Activated CD8-positive, alpha-beta memory T cell treated with anti-CD3 and anti-CD28 coated beads, Interleukin-2, amount 10 ng/mL, durations not matched to agents 7 days and 5 days (primary cell): Measurements from ENCODE around the gene PPM1H. TPM values are rescaled to one million over a fixed set of nuclear protein-coding genes. Genes with fewer than 3 reads are reported as not detected.

ENCODE experiments used
- ATAC-seq: fragments of 150-1000 bp; cut with Tn5 transposase; one replicate; pipeline ENCODE4 v1.10.0; 2021; ENCODE audit warnings: moderate library complexity
- CTCF ChIA-PET: fragments of 350-600 bp; sonication (Branson Sonifier 250); formaldehyde crosslinking; loops from one replicate; lab custom pipeline; 2021; ENCODE audit warnings: antibody characterized with exemption; lab: Charles Lee
- DNase-seq: peaks from one replicate; pipeline ENCODE4 v3.0.0-alpha.2; 2020
- H3K27ac Mint-ChIP-seq: one replicate; pipeline ENCODE4 v1.8.0; 2021; ENCODE audit warnings: mild to moderate bottlenecking, mixed read lengths
- H3K27me3 Mint-ChIP-seq: one replicate; pipeline ENCODE4 v1.8.0; 2021; ENCODE audit warnings: mixed read lengths
- H3K36me3 Mint-ChIP-seq: one replicate; pipeline ENCODE4 v1.8.0; 2021; ENCODE audit warnings: mild to moderate bottlenecking, mixed read lengths
- H3K4me1 Mint-ChIP-seq: one replicate; pipeline ENCODE4 v1.8.0; 2021; ENCODE audit warnings: mixed read lengths
- H3K4me3 Mint-ChIP-seq: one replicate; pipeline ENCODE4 v1.8.0; 2021; ENCODE audit warnings: mild to moderate bottlenecking, moderate library complexity, mixed read lengths
- H3K9me3 Mint-ChIP-seq: one replicate; pipeline ENCODE4 v1.8.0; 2022; ENCODE audit warnings: low read depth, mixed read lengths
- total RNA-seq, 2 experiments: library from RNA; stranded (reverse); gene quantifications; one replicate each; pipeline ENCODE4 v1.2.3, GENCODE V29; 2021

Gene PPM1H
- total RNA-seq, 2 experiments from 2014 or later: 0.32 to 0.68 TPM

GRCh38 chr12:62783881-62784280 lies 151.1 kb downstream of the PPM1H start:
- Mint-ChIP-seq H3K36me3 (no peaks in the 10 kb centered on the region), H3K27ac (no peak overlapping the region), H3K4me3 (no peak overlapping the region), H3K27me3 (no peaks in the 10 kb centered on the region), H3K4me1 (peaks cover 13% of the 10 kb centered on the region), H3K9me3 (no peaks in the 10 kb centered on the region)
- CTCF ChIA-PET: interaction anchor here (1.3 to 2.9 kb wide), 4 partner anchors 10 to 347 kb away, joined by 4 to 9 read pairs (median 4); no protein-coding TSS in a partner anchor
- ATAC-seq: no peak
- DNase-seq: no peak

- H3K4me3 Mint-ChIP-seq: no peak overlapping the region
- CTCF ChIA-PET: interaction anchor here (1.0 to 1.6 kb wide), 2 partner anchors 13 to 199 kb away, joined by 3 to 6 read pairs; no protein-coding TSS in a partner anchor
- ATAC-seq (no peak), DNase-seq (no peak)
- no peaks in the 10 kb centered on the region for H3K9me3 Mint-ChIP-seq
- no peaks in the 10 kb centered on the region for H3K36me3 Mint-ChIP-seq
- no peak overlapping the region for H3K27ac Mint-ChIP-seq
- H3K4me1 Mint-ChIP-seq: peaks cover 8% of the 10 kb centered on the region
- no peaks in the 10 kb centered on the region for H3K27me3 Mint-ChIP-seq
Measured at GRCh38 chr12:62781136-62781880, 153.6 kb downstream of the PPM1H start.

GRCh38 chr12:62779488-62779887 lies 155.5 kb downstream of the PPM1H start:
- H3K27ac Mint-ChIP-seq: no peak overlapping the region
- CTCF ChIA-PET: interaction anchor here (0.9 to 1.1 kb wide), 3 partner anchors 15 to 20 kb away, joined by 3 read pairs; no protein-coding TSS in a partner anchor
- H3K36me3 Mint-ChIP-seq: no peaks in the 10 kb centered on the region
- no peak for ATAC-seq
- H3K4me3 Mint-ChIP-seq: no peak overlapping the region
- no peaks in the 10 kb centered on the region for H3K9me3 Mint-ChIP-seq
- DNase-seq: no peak
- H3K4me1 Mint-ChIP-seq: no peaks in the 10 kb centered on the region
- no peaks in the 10 kb centered on the region for H3K27me3 Mint-ChIP-seq

GRCh38 chr12:62778187-62778586 lies 156.8 kb downstream of the PPM1H start:
- H3K27ac Mint-ChIP-seq: no peak overlapping the region
- DNase-seq (no peak), ATAC-seq (no peak)
- CTCF ChIA-PET: no interaction called here
- no peaks in the 10 kb centered on the region for H3K36me3 Mint-ChIP-seq
- H3K27me3 Mint-ChIP-seq: no peaks in the 10 kb centered on the region
- no peak overlapping the region for H3K4me3 Mint-ChIP-seq
- no peaks in the 10 kb centered on the region for H3K9me3 Mint-ChIP-seq
- H3K4me1 Mint-ChIP-seq: no peaks in the 10 kb centered on the region

GRCh38 chr12:62776997-62777396 lies 158.0 kb downstream of the PPM1H start:
- no peaks in the 10 kb centered on the region for H3K9me3 Mint-ChIP-seq
- ATAC-seq (no peak), DNase-seq (no peak)
- CTCF ChIA-PET: no interaction called here
- no peak overlapping the region for H3K27ac Mint-ChIP-seq
- no peaks in the 10 kb centered on the region for H3K36me3 Mint-ChIP-seq
- H3K27me3 Mint-ChIP-seq: no peaks in the 10 kb centered on the region
- H3K4me1 Mint-ChIP-seq: no peaks in the 10 kb centered on the region
- no peak overlapping the region for H3K4me3 Mint-ChIP-seq

DNA sequence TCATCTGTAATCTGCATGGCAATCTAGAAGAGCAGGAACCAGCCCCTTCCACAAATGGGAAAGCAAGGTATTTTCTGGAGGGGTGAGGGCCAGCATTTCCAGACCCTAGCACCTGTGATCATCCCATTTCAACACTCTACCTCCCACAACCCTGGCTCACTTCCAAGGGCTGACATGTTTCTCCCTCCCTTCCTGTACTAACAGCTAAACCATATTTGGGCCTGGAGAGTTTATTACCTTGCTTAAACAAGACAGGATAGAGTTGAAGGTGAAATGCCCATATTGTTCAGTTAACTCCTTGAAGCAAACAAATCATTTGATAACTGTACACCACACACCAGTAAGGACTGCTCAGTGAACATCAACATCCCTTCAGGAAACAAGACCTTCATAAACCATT lies 158.4 kb downstream of the PPM1H start:
- H3K4me1 Mint-ChIP-seq: no peaks in the 10 kb centered on the region
- H3K4me3 Mint-ChIP-seq: no peak overlapping the region
- no peaks in the 10 kb centered on the region for H3K27me3 Mint-ChIP-seq
- CTCF ChIA-PET: no interaction called here
- ATAC-seq (no peak), DNase-seq (no peak)
- no peaks in the 10 kb centered on the region for H3K9me3 Mint-ChIP-seq
- no peaks in the 10 kb centered on the region for H3K36me3 Mint-ChIP-seq
- no peak overlapping the region for H3K27ac Mint-ChIP-seq

DNA sequence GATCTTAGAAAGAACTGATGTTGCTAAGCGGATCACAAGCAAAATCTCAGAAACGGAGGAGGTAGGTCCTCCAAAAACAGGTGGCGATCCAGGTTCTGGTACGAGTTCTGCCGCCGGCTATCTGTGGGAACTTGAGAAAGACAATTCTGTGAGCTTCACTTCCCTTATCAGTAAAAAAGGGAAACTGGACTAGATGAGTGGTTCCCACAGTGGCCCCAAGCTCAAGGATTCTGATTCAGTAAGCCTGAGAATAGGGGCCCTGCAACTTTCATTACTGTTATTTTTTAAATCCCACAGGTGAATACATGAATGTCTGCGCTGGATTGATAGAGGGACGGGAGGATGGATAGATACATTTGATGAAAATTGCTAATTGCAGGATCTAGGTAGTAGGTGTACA lies 160.2 kb downstream of the PPM1H start:
- Mint-ChIP-seq H3K27ac (no peak overlapping the region), H3K36me3 (no peaks in the 10 kb centered on the region), H3K4me3 (no peak overlapping the region), H3K9me3 (no peaks in the 10 kb centered on the region), H3K4me1 (no peaks in the 10 kb centered on the region), H3K27me3 (no peaks in the 10 kb centered on the region)
- no peak for ATAC-seq
- no peak for DNase-seq
- CTCF ChIA-PET: no interaction called here

GRCh38 chr12:62772416-62772955 lies 162.5 kb downstream of the PPM1H start:
- DNase-seq (no peak), ATAC-seq (no peak)
- CTCF ChIA-PET: interaction anchor here (1.7 to 2.3 kb wide), 2 partner anchors 22 to 338 kb away, joined by 5 read pairs; no protein-coding TSS in a partner anchor
- H3K36me3 Mint-ChIP-seq: no peaks in the 10 kb centered on the region
- H3K4me3 Mint-ChIP-seq: no peak overlapping the region
- H3K27ac Mint-ChIP-seq: no peak overlapping the region
- no peaks in the 10 kb centered on the region for H3K9me3 Mint-ChIP-seq
- H3K4me1 Mint-ChIP-seq: peaks cover 7% of the 10 kb centered on the region
- H3K27me3 Mint-ChIP-seq: no peaks in the 10 kb centered on the region

- ATAC-seq (no peak), DNase-seq (no peak)
- CTCF ChIA-PET: no interaction called here
- peaks cover 9% of the 10 kb centered on the region for H3K4me1 Mint-ChIP-seq
- H3K36me3 Mint-ChIP-seq: no peaks in the 10 kb centered on the region
- H3K27me3 Mint-ChIP-seq: no peaks in the 10 kb centered on the region
- no peak overlapping the region for H3K27ac Mint-ChIP-seq
- no peak overlapping the region for H3K4me3 Mint-ChIP-seq
- no peaks in the 10 kb centered on the region for H3K9me3 Mint-ChIP-seq
Measured at GRCh38 chr12:62771828-62772227, 163.1 kb downstream of the PPM1H start.

DNA sequence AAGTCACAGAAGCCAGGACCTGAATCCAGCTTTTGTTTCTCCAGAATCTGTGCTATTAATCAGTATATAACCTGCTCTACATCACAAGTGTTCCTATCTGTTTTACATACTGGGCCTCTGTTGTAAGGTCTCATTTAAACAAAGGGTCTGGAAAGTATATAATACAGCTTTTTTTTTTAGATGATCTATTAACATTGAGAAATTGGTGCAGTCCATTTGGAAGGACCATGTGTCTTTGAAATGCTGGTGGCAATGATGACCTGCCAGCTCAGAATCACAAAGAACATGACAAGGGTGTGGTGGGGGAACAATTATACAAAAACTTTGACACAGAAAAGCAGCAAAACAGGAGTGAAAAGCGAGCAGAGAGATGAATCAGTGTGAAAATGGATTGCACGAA lies 164.6 kb downstream of the PPM1H start:
- H3K36me3 Mint-ChIP-seq: no peaks in the 10 kb centered on the region
- peaks cover 9% of the 10 kb centered on the region for H3K4me1 Mint-ChIP-seq
- H3K9me3 Mint-ChIP-seq: no peaks in the 10 kb centered on the region
- ATAC-seq: no peak
- no peak overlapping the region for H3K27ac Mint-ChIP-seq
- no peak overlapping the region for H3K4me3 Mint-ChIP-seq
- CTCF ChIA-PET: interaction anchor here (0.9 kb wide), 1 partner anchor 43 kb away, joined by 4 read pairs; no protein-coding TSS in a partner anchor
- DNase-seq: no peak
- no peaks in the 10 kb centered on the region for H3K27me3 Mint-ChIP-seq

DNA sequence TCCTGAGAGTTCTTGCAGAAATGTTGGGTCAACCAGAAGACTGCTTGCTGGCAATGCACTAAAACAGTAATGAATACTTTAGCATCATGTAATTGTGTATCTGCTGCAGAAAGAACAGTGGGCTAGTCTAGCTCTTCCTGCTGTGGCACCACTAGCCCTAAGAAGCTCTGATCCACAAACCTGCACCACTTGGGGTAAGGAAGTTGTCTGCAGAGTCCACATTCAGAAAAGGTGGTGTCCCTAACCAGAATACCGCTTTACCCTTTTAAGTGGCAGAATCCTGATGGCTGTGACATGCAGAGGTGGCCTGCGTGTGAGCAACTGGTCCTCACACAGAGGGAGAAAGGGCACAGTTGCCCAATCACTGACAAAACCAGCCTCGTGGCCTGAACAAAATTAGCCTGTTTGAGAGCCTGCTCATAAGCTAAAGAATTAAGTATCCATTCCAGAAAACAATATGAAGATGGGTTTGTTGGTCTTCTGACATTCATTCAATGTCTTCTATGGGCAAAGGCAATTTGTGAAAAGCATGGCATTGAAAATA lies 165.8 kb downstream of the PPM1H start:
- ATAC-seq (no peak), DNase-seq (no peak)
- Mint-ChIP-seq H3K4me3 (no peak overlapping the region), H3K4me1 (peaks cover 9% of the 10 kb centered on the region), H3K36me3 (no peaks in the 10 kb centered on the region), H3K9me3 (no peaks in the 10 kb centered on the region), H3K27ac (no peak overlapping the region), H3K27me3 (no peaks in the 10 kb centered on the region)
- CTCF ChIA-PET: interaction anchor here (1.8 kb wide), 1 partner anchor 14 kb away, joined by 3 read pairs; no protein-coding TSS in a partner anchor

DNA sequence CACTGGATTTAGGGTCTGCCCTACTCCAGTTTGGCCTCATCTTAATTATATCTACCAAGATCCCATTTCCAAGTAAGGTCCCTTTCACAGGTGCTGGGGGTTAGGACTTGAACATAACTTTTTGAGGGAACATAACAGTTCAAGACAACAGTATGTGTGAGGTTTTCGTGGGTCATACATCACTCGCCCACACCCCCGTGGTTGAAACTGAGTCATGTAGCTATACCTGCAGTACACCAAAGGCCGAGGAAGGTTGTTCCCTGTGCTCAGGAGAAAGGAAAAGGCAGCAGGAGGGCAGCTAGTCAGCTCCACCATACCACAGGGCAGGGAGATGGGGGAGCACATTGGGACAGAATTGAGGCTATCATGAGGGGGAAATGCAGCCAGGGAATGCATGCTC lies 167.0 kb downstream of the PPM1H start:
- peaks cover 9% of the 10 kb centered on the region for H3K4me1 Mint-ChIP-seq
- ATAC-seq (no peak), DNase-seq (peak; percentile 43)
- CTCF ChIA-PET: interaction anchor here (1.8 kb wide), 1 partner anchor 15 kb away, joined by 3 read pairs; no protein-coding TSS in a partner anchor
- H3K4me3 Mint-ChIP-seq: no peak overlapping the region
- peaks cover 2% of the 10 kb centered on the region for H3K27me3 Mint-ChIP-seq
- no peaks in the 10 kb centered on the region for H3K9me3 Mint-ChIP-seq
- no peaks in the 10 kb centered on the region for H3K36me3 Mint-ChIP-seq
- no peak overlapping the region for H3K27ac Mint-ChIP-seq

DNA sequence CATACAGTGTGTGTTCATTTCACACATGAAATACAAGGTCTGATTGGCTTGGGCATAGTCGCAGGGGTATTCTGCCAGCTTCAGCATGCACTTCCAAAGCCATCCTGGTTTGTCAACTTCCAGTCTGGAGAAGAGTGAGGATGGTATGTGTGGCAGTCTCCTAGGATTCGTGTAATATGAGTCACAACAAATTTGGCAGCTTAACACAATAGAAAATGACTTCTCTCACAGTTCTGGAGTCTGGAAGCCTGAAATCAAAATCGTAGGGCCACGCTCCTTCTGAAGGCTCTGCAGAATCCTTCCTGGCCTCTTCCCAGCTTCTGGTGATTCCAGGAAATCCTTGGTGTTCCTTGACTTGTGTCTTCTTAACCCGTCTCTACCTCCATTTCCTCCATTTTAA lies 167.5 kb downstream of the PPM1H start:
- CTCF ChIA-PET: interaction anchor here (1.8 kb wide), 1 partner anchor 15 kb away, joined by 3 read pairs; no protein-coding TSS in a partner anchor
- ATAC-seq (no peak), DNase-seq (no peak)
- peaks cover 9% of the 10 kb centered on the region for H3K4me1 Mint-ChIP-seq
- H3K27ac Mint-ChIP-seq: no peak overlapping the region
- H3K27me3 Mint-ChIP-seq: peaks cover 2% of the 10 kb centered on the region
- H3K4me3 Mint-ChIP-seq: no peak overlapping the region
- H3K36me3 Mint-ChIP-seq: no peaks in the 10 kb centered on the region
- H3K9me3 Mint-ChIP-seq: no peaks in the 10 kb centered on the region
